Measurements from ENCODE around the gene GGACT.

GGACT gene

GRCh38 chr13:100523411-100523810 is 65.2 kb downstream of the GGACT start (continued):
- no peak for TF ChIP-seq ZSCAN4 (tag by site-specific recombination; IDR thresholded peaks at IDR 0.05)

GRCh38 chr13:100522618-100523309 is 65.8 kb downstream of the GGACT start:
- Histone ChIP-seq H3K36me3 (ENCODE audit: control insufficient read depth in 2 of 2, insufficient read depth in 1 of 2, low read length in 2 of 2) (no peaks in the 10 kb centered on the region), H3K27ac (ENCODE audit: extremely low read depth, low read depth, low read length) (no peak overlapping the region), H3K4me3 (ENCODE audit: low read depth, low read length) (no peak overlapping the region), H3K4me1 (ENCODE audit: control insufficient read depth, insufficient read depth, low read length) (no peaks in the 10 kb centered on the region), H3K9me3 (ENCODE audit: control insufficient read depth, insufficient read depth, low read depth, low read length) (no peaks in the 10 kb centered on the region)
- ChIA-PET POLR2A (no interaction called here), CTCF (no interaction called here)
- no peak for TF ChIP-seq ZNF624 (tag by site-specific recombination; IDR thresholded peaks at IDR 0.05)
- no peak for TF ChIP-seq ZNF654 (tag by site-specific recombination; IDR thresholded peaks at IDR 0.05; ENCODE audit: low read depth)
- TF ChIP-seq YY1 (tag by site-specific recombination; IDR thresholded peaks at IDR 0.05) = no peak
- TF ChIP-seq ZNF274 (IDR thresholded peaks at IDR 0.05; ENCODE audit: low read length) = no peak
- no peak for TF ChIP-seq ZNF274 (tag by site-specific recombination; IDR thresholded peaks at IDR 0.05; ENCODE audit: borderline replicate concordance)

- no peak overlapping the region for H3K27ac ChIP-seq (ENCODE audit: extremely low read depth, low read depth, low read length)
- ChIA-PET POLR2A (no interaction called here), CTCF (no interaction called here)
- no peaks in the 10 kb centered on the region for H3K9me3 ChIP-seq (ENCODE audit: control insufficient read depth, insufficient read depth, low read depth, low read length)
- H3K36me3 ChIP-seq (ENCODE audit: control insufficient read depth in 2 of 2, insufficient read depth in 1 of 2, low read length in 2 of 2) = no peaks in the 10 kb centered on the region
- no peak overlapping the region for H3K4me3 ChIP-seq (ENCODE audit: low read depth, low read length)
- no peaks in the 10 kb centered on the region for H3K4me1 ChIP-seq (ENCODE audit: control insufficient read depth, insufficient read depth, low read length)
- TF ChIP-seq MYNN (tag by site-specific recombination; IDR thresholded peaks at IDR 0.05; ENCODE audit: borderline replicate concordance) (no peak), ZNF146 (tag by site-specific recombination; IDR thresholded peaks at IDR 0.05) (no peak), ZNF707 (tag by site-specific recombination; IDR thresholded peaks at IDR 0.05) (no peak), ZNF214 (tag by site-specific recombination; IDR thresholded peaks at IDR 0.05; ENCODE audit: borderline replicate concordance) (no peak), ZBTB44 (tag by site-specific recombination; IDR thresholded peaks at IDR 0.05) (no peak), KLF17 (tag by site-specific recombination; IDR thresholded peaks at IDR 0.05) (no peak), ZNF18 (tag by site-specific recombination; IDR thresholded peaks at IDR 0.05) (no peak), KLF10 (tag by site-specific recombination; IDR thresholded peaks at IDR 0.05) (no peak), ZNF76 (tag by site-specific recombination; IDR thresholded peaks at IDR 0.05; ENCODE audit: borderline replicate concordance, low read depth) (no peak)
These were observed 66.6 kb downstream of the GGACT start for GRCh38 chr13:100521851-100522617.
